ENCODE data around the gene KIAA0040. TPM values are rescaled to one million over a fixed set of nuclear protein-coding genes. Genes with fewer than 3 reads are reported as not detected.

Gene KIAA0040
- total RNA-seq, 1 experiment from 2014 or later, result 24.9 TPM

GRCh38 chr1:175129182-175129581, 63.4 kb downstream of the KIAA0040 start:
- H3K36me3 Mint-ChIP-seq (ENCODE audit: insufficient read depth, unreplicated experiment), result no peaks in the 10 kb centered on the region
- intact Hi-C loops (cut with micrococcal nuclease; ENCODE audit: unreplicated experiment), result no loop called here
- CTCF ChIA-PET, result no interaction called here

GRCh38 chr1:175128523-175128922, 64.1 kb downstream of the KIAA0040 start:
- intact Hi-C loops (cut with micrococcal nuclease; ENCODE audit: unreplicated experiment), result no loop called here
- Mint-ChIP-seq H3K27ac (ENCODE audit: unreplicated experiment) (no peak overlapping the region), H3K36me3 (ENCODE audit: insufficient read depth, unreplicated experiment) (no peaks in the 10 kb centered on the region), H3K9me3 (ENCODE audit: unreplicated experiment) (no peaks in the 10 kb centered on the region), H3K4me3 (ENCODE audit: unreplicated experiment) (no peak overlapping the region), H3K4me1 (ENCODE audit: low read depth, unreplicated experiment) (no peaks in the 10 kb centered on the region), H3K27me3 (ENCODE audit: insufficient read depth, unreplicated experiment) (no peaks in the 10 kb centered on the region)
- Histone ChIP-seq H3K9me3 (no peaks in the 10 kb centered on the region), H3K36me3 (ENCODE audit: control insufficient read depth, insufficient read depth, low read length) (no peaks in the 10 kb centered on the region), H3K4me1 (peaks cover 9% of the 10 kb centered on the region), H3K4me3 (ENCODE audit: low read depth, low read length) (no peak overlapping the region), H3K27me3 (replicated peaks; ENCODE audit: control insufficient read depth, insufficient read depth, low read length) (no peaks in the 10 kb centered on the region)
- ChIA-PET POLR2A (no interaction called here), CTCF (no interaction called here)
- no TSS peak for BruUV-seq (replicated peaks)
- no peak for DNase-seq
- no peak for TF ChIP-seq CTCF (IDR thresholded peaks at IDR 0.05; ENCODE audit: insufficient read depth in 1 of 2, low read depth in 1 of 2, low read length in 1 of 2, severe bottlenecking in 1 of 2, unreplicated experiment in 1 of 2)

More at GRCh38 chr1:175129182-175129581, 63.4 kb downstream of the KIAA0040 start:
- no TSS peak for BruUV-seq (replicated peaks)
- Mint-ChIP-seq H3K4me1 (ENCODE audit: low read depth, unreplicated experiment) (no peaks in the 10 kb centered on the region), H3K9me3 (ENCODE audit: unreplicated experiment) (no peaks in the 10 kb centered on the region), H3K4me3 (ENCODE audit: unreplicated experiment) (no peak overlapping the region), H3K27me3 (ENCODE audit: insufficient read depth, unreplicated experiment) (no peaks in the 10 kb centered on the region), H3K27ac (ENCODE audit: unreplicated experiment) (no peak overlapping the region)
- no peak for DNase-seq
- POLR2A ChIA-PET, result no interaction called here
- Histone ChIP-seq H3K36me3 (ENCODE audit: control insufficient read depth, insufficient read depth, low read length) (no peaks in the 10 kb centered on the region), H3K4me3 (ENCODE audit: low read depth, low read length) (no peak overlapping the region), H3K9me3 (no peaks in the 10 kb centered on the region), H3K4me1 (peaks cover 9% of the 10 kb centered on the region), H3K27me3 (replicated peaks; ENCODE audit: control insufficient read depth, insufficient read depth, low read length) (no peaks in the 10 kb centered on the region)
- no peak for TF ChIP-seq CTCF (IDR thresholded peaks at IDR 0.05; ENCODE audit: insufficient read depth in 1 of 2, low read depth in 1 of 2, low read length in 1 of 2, severe bottlenecking in 1 of 2, unreplicated experiment in 1 of 2)

- no peak overlapping the region for H3K4me3 ChIP-seq (ENCODE audit: low read depth, low read length)
- H3K36me3 ChIP-seq (ENCODE audit: control insufficient read depth, insufficient read depth, low read length), result no peaks in the 10 kb centered on the region
- BruUV-seq (replicated peaks), result no TSS peak
- H3K27me3 ChIP-seq (replicated peaks; ENCODE audit: control insufficient read depth, insufficient read depth, low read length), result no peaks in the 10 kb centered on the region
- Mint-ChIP-seq H3K9me3 (ENCODE audit: unreplicated experiment) (no peaks in the 10 kb centered on the region), H3K27me3 (ENCODE audit: insufficient read depth, unreplicated experiment) (peaks cover under 1% of the 10 kb centered on the region), H3K4me1 (ENCODE audit: low read depth, unreplicated experiment) (no peaks in the 10 kb centered on the region), H3K4me3 (ENCODE audit: unreplicated experiment) (no peak overlapping the region), H3K36me3 (ENCODE audit: insufficient read depth, unreplicated experiment) (no peaks in the 10 kb centered on the region), H3K27ac (ENCODE audit: unreplicated experiment) (no peak overlapping the region)
- CTCF ChIA-PET, result no interaction called here
- H3K4me1 ChIP-seq, result peaks cover 9% of the 10 kb centered on the region
- no peak for TF ChIP-seq CTCF (IDR thresholded peaks at IDR 0.05; ENCODE audit: insufficient read depth in 1 of 2, low read depth in 1 of 2, low read length in 1 of 2, severe bottlenecking in 1 of 2, unreplicated experiment in 1 of 2)
- H3K9me3 ChIP-seq, result no peaks in the 10 kb centered on the region
- intact Hi-C loops (cut with micrococcal nuclease; ENCODE audit: unreplicated experiment), result no loop called here
- POLR2A ChIA-PET, result no interaction called here
- DNase-seq, result no peak
These were observed 65.0 kb downstream of the KIAA0040 start for GRCh38 chr1:175127565-175127964.

All from Caco-2 (cell line).